Measurements from ENCODE around the gene CHCHD6. TPM values are rescaled to one million over a fixed set of nuclear protein-coding genes. Genes with fewer than 3 reads are reported as not detected.

Gene CHCHD6
- total RNA-seq, 1 donor from 2014 or later, result 17.2 TPM

DNA sequence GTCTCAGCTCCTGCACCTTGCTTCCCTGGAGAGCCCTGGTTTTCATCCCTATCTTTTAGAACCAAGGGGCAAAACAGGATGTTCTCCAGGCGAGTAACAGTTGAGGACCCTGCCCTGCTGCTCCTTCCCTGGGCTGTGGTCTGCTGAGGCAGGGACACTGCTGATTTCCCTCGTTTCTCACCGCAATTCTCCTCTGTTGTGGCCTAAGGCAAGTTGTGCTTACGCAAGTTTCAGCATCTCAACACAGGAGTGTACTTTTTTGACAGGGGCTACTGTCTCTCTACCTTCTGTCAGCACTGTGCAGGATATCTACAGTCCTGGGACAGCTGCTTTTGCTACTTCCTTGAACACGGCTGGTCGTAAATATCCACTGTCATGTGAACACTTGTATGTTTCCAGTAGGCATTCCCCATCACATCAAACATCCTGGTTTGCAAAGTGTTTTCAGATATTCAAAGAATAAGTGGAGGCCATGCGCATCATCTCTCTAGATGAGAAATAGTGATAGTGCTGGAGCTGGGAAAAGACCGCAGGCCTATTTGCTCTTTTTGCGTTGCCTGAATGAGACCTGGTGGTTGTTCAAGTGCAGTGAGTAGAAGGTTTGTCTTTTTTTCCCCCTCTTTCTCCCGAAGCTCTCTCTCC, 168.8 kb downstream of the CHCHD6 start:
- no peaks in the 10 kb centered on the region for H3K9me3 Mint-ChIP-seq (ENCODE audit: unreplicated experiment)
- H3K4me3 Mint-ChIP-seq (ENCODE audit: unreplicated experiment), result no peak overlapping the region
- no peaks in the 10 kb centered on the region for H3K36me3 Mint-ChIP-seq (ENCODE audit: unreplicated experiment)
- no peak for DNase-seq
- peaks cover 2% of the 10 kb centered on the region for H3K27me3 Mint-ChIP-seq (ENCODE audit: unreplicated experiment)
- no peak overlapping the region for H3K27ac Mint-ChIP-seq (ENCODE audit: unreplicated experiment)
- H3K4me1 Mint-ChIP-seq (ENCODE audit: low read depth, unreplicated experiment), result no peaks in the 10 kb centered on the region
- TF ChIP-seq CTCF (IDR thresholded peaks at IDR 0.05; ENCODE audit: partially characterized antibody, unreplicated experiment), result no peak

DNA sequence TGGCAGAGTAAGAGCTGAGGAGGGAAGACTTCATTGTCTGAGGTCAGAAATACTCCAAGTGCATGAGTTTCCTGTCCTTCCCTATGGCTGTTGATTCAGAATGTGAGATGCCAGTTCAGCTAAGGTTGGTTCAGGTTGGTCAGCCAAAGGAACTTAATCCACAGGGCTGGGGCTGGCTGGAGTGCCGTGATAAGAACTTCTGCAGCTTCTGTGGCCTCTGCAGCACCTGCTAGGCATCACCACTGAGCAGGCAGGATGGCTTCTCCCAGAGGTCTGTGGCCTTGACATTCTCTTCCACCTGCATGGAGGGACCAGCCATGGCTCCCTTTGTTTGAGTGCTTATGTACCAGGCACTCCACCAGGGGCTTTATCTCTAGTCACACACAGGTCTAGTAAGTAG, 169.4 kb downstream of the CHCHD6 start:
- TF ChIP-seq CTCF (IDR thresholded peaks at IDR 0.05; ENCODE audit: partially characterized antibody, unreplicated experiment), result no peak
- DNase-seq, result no peak
- H3K4me1 Mint-ChIP-seq (ENCODE audit: low read depth, unreplicated experiment), result no peaks in the 10 kb centered on the region
- peaks cover 2% of the 10 kb centered on the region for H3K27me3 Mint-ChIP-seq (ENCODE audit: unreplicated experiment)
- no peak overlapping the region for H3K27ac Mint-ChIP-seq (ENCODE audit: unreplicated experiment)
- no peaks in the 10 kb centered on the region for H3K36me3 Mint-ChIP-seq (ENCODE audit: unreplicated experiment)
- no peak overlapping the region for H3K4me3 Mint-ChIP-seq (ENCODE audit: unreplicated experiment)
- H3K9me3 Mint-ChIP-seq (ENCODE audit: unreplicated experiment), result no peaks in the 10 kb centered on the region

DNA sequence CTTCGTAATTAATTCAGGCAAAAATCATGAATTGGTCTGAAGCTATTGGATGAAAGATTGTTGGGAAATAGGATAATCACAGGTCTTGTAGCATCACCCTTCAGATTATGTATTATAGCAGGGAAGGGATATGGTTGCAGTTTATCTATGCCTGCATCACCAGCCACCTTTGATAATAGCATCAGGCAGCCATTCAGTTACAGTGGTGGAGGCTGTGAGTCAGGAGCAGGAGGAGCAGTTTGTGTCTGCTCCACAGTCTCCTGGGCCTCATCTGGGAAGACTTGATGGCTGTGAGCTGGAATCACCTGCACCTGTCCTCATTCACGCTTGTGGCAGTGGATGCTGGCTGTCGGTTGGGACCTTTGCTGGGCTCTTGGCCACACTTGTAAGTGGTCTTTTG, 174.6 kb downstream of the CHCHD6 start:
- H3K27ac Mint-ChIP-seq (ENCODE audit: unreplicated experiment), result no peak overlapping the region
- peaks cover 2% of the 10 kb centered on the region for H3K4me1 Mint-ChIP-seq (ENCODE audit: low read depth, unreplicated experiment)
- H3K27me3 Mint-ChIP-seq (ENCODE audit: unreplicated experiment), result no peaks in the 10 kb centered on the region
- no peak overlapping the region for H3K4me3 Mint-ChIP-seq (ENCODE audit: unreplicated experiment)
- H3K36me3 Mint-ChIP-seq (ENCODE audit: unreplicated experiment), result no peaks in the 10 kb centered on the region
- no peaks in the 10 kb centered on the region for H3K9me3 Mint-ChIP-seq (ENCODE audit: unreplicated experiment)
- no peak for DNase-seq
- TF ChIP-seq CTCF (IDR thresholded peaks at IDR 0.05; ENCODE audit: partially characterized antibody, unreplicated experiment), result no peak

- no peaks in the 10 kb centered on the region for H3K9me3 Mint-ChIP-seq (ENCODE audit: unreplicated experiment)
- no peaks in the 10 kb centered on the region for H3K36me3 Mint-ChIP-seq (ENCODE audit: unreplicated experiment)
- TF ChIP-seq CTCF (IDR thresholded peaks at IDR 0.05; ENCODE audit: partially characterized antibody, unreplicated experiment), result no peak
- no peak overlapping the region for H3K27ac Mint-ChIP-seq (ENCODE audit: unreplicated experiment)
- H3K27me3 Mint-ChIP-seq (ENCODE audit: unreplicated experiment), result no peaks in the 10 kb centered on the region
- peaks cover 2% of the 10 kb centered on the region for H3K4me1 Mint-ChIP-seq (ENCODE audit: low read depth, unreplicated experiment)
- no peak overlapping the region for H3K4me3 Mint-ChIP-seq (ENCODE audit: unreplicated experiment)
- no peak for DNase-seq
Observed at GRCh38 chr3:126880901-126881300, 176.9 kb downstream of the CHCHD6 start.

DNA sequence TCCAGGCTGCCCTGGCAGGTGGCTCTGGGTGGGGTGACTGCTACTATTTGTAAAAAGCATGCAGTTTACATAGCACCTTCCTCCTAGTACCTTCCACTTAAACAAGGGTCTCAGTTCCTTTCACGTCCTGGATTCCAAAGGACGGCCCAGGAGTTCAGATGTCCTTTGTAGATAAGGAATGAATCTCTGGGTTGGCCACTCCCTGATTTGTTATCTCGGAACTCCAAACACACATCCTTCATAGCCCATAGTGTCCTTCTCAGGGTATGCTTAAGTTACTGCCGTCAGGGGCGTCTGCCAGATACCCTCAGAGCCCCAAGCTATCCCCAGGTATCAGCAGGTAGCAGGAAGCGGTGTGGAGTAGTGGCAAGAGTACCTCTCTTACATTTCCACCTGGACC, 177.8 kb downstream of the CHCHD6 start:
- H3K27ac Mint-ChIP-seq (ENCODE audit: unreplicated experiment), result no peak overlapping the region
- TF ChIP-seq CTCF (IDR thresholded peaks at IDR 0.05; ENCODE audit: partially characterized antibody, unreplicated experiment), result no peak
- H3K4me1 Mint-ChIP-seq (ENCODE audit: low read depth, unreplicated experiment), result peaks cover 7% of the 10 kb centered on the region
- H3K27me3 Mint-ChIP-seq (ENCODE audit: unreplicated experiment), result no peaks in the 10 kb centered on the region
- H3K4me3 Mint-ChIP-seq (ENCODE audit: unreplicated experiment), result no peak overlapping the region
- H3K9me3 Mint-ChIP-seq (ENCODE audit: unreplicated experiment), result no peaks in the 10 kb centered on the region
- no peak for DNase-seq
- no peaks in the 10 kb centered on the region for H3K36me3 Mint-ChIP-seq (ENCODE audit: unreplicated experiment)
